HG03095 (cell line): Measurements from ENCODE around the gene CPNE8.
"Not testable (repeated sequence)": the region's sequence is repeated elsewhere in the genome, so short reads cannot be mapped to it uniquely, and the experiment has no call there.

Experiments
- ATAC-seq: cut with Tn5 transposase; IDR thresholded peaks from one replicate; pipeline ENCODE4 v1.9.1; 2021; ENCODE audit warnings: moderate library complexity; ENCODE audit not compliant: unreplicated experiment

The CPNE8 gene

DNA sequence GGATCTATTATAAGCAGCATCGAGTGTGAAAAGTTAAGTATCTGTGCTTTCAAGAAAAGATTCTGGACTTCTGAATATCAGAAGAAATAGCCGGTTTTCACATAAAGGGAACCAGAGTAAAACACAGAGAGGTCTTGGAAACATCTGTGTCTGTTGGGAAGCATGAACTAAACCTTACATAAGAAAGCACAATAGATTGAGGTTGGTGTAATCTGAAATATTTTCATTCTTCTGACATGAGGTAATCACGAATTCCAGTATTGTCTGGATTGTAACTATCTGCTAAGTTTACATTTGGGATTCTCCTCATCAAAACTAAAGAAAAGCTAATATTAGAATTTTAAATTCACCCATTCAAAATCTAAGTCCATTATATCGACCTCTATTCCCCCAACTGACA lies 161.3 kb downstream of the CPNE8 start:
- ATAC-seq = no peak

DNA sequence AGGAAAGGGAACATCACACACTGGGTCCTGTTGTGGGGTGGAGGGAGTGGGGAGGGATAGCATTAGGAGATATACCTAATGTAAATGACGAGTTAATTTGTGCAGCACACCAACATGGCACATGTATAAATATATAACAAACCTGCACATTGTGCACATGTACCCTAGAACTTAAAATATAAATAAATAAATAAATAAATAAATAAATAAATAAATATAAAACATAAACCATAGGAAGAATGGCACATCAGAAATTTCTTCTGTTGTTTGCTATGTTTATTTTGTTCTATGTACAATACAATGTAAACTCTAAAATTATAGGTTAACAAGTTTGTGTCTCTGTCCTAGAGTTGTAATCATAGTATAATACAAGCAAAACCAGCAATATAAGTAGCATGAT lies 162.9 kb downstream of the CPNE8 start:
- not testable (repeated sequence) for ATAC-seq

DNA sequence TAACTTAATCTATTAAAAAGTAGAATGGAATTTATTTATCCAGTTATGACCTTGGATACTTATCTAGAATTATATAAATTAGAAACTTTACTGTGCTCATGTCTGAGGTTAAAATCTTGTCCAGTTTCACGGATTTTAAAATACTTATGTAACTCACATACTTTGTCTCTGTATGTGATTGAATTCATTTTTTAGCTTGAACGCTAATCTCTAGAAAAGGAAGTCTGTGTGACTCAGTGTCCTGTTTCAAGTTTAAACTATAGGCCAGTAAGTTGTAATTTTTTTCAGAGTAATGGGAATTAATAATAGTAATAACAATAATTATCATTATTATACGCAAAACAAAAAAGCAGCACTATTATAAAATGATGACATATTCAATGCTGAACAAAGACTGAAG lies 168.6 kb downstream of the CPNE8 start:
- ATAC-seq = no peak

DNA sequence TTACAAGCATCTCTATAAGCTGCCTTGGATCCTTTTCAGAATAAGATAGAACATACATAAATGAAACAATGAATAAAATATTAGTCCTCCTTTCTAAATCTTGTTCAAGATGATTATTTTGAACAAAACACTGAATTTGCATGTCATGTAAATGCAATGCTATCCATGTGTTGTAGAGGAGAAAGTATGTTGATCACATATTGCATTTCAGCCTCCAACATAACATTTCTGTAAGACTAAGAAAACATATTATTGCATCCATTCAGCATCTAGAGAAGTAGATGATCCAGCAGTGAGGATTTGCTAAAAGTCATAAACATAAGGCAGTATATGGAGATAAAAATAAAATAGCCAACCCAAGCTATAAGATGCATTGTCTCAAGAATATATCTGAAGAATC lies 172.6 kb downstream of the CPNE8 start:
- no peak for ATAC-seq

DNA sequence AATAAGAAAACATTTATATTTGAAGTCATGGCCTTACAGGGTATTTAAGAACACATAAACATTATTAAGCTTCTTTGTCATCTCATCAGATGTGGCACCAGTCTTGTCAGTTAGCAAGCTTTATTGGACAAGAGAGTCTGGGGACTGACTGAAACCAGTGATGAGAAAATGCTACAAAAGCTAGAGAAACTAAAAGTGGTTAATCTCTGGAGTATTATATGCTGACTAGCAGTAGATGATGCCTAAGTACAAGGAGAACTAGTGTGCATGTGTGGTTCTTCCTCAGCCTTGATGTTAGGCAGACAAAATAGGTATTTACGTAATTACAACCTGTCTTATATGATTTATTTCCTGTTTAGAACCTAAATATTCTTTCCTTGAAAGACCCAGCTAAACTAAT lies 176.5 kb downstream of the CPNE8 start:
- no peak for ATAC-seq

DNA sequence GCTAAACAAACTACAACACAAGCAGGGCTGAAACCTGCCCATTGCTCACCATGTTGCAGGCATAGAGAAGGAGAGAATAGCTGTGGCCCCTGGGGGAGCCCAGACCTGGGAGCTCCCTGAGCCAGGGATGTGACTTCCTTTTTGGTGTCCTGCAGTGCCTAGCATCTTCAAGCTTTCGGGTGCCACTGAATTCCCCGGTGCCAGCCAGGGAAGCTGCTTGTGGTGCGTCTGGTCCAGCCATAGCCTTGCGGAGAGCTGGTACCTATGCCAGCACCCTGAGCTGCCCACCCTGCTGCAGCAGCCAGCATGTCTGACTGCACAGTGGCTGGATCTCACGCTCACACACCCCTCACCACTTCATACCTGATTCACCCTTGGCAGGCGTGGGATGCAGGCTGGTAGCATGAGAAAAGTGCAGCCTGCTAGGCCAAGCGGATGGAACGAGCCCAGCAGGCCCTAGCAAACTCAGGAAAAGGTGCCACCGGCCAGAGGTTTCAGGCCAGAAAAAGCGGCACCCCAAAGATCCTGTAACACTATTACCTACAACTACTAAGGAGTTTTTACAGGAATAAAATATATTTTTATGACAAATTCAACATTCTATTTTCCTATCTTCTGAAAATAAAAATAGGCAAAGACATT lies 183.7 kb downstream of the CPNE8 start:
- no peak for ATAC-seq

DNA sequence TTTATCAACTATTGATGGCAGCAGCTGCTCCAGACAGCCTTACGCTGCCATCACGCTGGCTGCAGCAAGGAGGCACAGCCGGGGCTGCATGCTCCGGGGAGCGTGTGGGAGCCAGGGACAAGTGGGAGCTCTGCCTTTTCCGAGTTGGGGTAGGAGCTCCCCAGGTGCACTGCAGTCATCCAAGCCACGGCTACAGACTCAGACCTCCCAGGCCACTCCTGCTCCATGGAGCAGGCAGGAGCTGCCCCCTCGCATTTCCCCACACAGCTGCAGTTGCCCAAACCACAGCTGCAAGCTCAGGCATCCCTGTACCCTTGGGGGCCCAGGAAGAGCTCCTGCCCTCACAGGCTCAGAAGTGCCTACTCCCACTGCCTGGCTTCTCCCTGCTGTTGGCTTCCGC lies 184.7 kb downstream of the CPNE8 start:
- no peak for ATAC-seq

DNA sequence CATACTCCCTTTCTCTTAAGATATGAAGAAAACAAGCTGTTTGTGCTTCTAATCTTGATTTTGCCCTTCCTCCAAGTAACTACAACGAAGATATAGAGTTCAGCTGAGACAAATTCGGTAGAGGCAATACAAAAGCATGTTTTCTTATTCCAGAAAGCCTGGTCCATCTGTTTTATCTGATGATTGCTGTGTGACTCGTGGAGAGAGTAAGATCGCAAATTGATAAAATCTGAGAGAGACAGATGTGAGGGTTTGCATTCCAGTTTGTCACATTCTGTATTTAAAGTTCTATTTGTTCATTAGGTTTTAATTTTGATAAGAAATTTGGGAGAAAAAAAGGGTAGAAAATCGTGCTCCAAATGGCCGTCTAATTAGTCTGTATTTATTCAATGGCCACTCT lies 192.1 kb downstream of the CPNE8 start:
- ATAC-seq = no peak

DNA sequence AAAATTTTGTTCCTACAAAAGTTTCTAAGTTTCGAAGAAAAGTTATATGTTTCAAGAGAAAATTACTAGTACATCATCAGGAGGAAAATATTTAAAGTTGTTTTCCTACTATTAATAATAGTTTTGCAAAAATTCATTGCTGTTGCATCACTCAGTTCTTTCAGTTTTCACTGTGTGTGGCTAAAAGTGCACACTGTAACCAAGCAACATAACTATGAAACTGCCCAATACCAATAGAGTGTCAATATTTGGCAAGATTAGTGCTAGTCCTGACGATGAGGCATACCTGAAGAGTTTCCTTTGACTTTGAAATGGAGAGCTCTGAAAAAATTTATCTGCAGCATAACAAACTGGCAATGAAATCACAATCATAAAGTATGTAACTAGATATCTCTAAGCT lies 194.3 kb downstream of the CPNE8 start:
- no peak for ATAC-seq

DNA sequence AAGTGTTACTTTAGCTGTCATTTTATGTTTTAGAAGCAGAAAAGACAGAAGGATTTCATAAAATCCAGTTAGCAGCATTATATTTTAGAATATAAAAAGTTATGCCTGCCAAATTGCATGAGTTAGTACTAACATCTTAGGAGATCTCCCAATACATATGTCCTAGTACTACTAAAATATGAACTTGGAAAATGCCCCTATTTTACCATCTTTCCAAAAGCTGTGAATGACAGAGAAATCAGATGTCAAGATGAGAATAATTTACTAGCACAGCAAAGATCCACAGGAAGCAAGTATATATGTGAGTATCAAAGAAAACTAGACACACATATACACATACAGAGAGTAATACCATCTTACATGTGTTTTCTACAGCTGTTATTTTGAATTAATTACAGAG lies 196.9 kb downstream of the CPNE8 start:
- no peak for ATAC-seq

DNA sequence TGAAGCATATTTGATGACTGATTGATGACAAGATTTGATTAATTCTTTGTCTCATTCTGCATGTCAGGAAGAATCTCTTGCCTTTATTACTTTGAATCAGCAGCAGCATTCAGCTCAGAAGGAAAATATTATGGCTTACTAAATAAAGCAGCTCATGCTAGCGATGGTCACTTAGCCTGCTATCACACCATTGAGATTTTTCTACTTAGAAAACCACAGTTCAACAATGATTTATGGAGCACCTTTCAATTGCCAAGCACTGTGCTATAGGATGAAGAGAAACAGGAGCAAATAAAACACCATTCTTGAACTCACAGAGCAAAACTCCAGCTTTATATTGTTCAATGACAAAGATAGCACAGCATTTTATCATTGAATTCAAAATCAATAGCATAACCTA lies 197.7 kb downstream of the CPNE8 start:
- no peak for ATAC-seq

DNA sequence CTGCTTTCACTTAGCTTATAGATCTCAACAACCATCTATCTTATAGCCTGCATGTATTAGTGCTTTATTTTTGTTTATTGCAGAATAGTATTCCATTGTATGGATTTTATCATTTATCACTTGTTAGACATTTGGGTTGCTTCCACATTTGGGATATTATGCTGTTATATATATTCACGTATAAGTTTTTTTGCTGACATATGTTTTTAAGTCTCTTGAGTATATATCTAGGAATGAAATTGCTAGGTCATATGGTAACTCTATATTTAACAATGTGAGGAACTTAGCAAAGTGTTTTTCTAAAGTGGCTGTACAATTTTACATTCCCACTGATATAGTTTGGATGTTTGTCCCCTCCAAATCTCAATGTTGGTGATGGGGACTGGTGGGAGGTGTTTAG lies 208.1 kb downstream of the CPNE8 start:
- no peak for ATAC-seq

DNA sequence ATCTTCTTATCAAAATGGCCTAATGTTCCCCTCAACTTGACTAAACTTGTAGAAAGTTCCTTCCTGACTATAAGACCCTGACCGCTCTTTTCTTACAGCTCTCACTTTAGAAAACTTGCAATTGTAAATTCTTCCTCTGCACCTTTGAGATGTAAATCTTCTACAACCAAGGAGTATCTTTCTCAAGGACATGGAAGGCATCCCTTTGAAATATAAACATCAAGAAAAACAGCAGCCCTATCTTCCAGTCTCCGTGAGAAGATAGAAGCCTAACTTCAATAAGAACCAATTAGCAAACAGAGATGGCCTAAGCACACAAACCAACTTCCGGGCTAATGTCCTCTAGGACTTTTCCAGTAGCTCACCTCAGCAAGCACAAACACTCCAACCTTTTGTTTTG lies 210.3 kb downstream of the CPNE8 start:
- ATAC-seq = no peak

DNA sequence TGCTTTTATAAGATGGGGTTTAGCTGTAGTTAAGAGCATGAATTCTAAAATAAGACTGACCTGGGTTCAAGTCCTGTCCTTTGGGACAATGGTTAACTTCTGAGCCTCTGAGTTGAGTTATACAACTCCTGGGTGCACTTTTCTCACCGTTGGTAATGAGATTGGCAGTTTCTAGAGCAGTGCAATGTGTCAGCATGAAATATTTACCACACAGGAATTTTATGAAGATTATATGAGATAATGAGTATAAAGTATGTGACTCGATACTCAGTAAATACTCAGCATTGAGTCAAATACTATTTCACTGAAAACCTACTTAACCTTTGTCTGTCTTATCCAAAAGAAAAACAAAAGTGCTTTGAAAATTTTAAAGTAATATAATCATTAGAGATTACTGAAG lies 214.2 kb downstream of the CPNE8 start:
- ATAC-seq = no peak

DNA sequence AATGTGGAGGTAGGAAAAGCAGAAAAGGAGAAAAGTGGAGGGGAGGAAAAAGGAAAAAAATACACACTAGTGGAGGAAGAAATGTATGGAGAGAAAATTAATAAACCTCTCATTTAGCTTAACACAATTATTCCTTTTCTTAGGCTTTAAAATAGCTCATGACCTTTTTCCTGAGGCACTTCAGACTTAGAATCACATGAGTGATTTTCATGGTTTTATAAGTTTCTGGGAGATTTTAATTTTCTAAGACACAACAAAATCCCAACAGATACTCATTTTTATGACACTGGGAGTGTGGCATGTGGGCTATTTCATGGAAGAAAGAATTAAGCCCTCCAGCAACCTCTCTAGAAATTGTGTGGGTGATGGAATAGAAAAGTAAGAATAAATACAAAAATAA lies 214.7 kb downstream of the CPNE8 start:
- no peak for ATAC-seq

DNA sequence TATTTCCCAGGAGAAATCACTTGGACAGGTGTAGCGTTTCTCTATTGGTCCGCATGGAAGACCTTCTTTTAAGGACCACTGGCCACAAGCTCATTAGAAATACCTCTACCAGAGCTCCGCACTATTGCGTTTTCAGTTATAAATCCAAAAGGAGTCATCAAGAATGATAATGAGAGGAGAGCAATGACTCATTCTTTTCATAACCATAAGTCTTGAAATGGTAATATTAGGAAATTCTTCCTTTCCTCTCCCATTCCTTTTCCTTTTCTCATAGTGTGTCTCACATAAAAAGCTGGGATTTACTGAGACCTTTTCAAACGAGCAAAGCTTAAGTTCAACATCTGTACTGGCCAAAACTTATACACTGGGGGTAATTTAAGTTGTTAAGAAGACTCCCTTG lies 215.7 kb downstream of the CPNE8 start:
- no peak for ATAC-seq

DNA sequence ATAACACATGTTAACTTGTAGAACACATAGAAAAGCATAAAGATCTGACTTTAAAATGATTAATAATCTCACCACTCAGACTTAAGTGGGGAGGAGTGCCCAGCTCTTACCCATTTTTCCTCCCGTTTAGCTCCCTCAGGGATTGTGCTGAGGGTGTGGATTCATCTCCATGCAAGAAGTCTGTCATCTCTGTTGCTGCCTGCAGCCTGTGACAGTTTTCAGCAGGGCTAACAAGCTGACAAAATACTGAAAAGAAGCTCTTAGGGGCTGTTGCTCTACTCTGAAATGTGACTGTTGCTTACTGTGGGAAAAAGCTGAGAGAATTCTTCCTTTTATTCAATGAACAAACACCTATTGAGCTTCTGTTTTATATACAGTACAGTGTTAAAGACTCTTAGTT lies 216.2 kb downstream of the CPNE8 start:
- no peak for ATAC-seq

DNA sequence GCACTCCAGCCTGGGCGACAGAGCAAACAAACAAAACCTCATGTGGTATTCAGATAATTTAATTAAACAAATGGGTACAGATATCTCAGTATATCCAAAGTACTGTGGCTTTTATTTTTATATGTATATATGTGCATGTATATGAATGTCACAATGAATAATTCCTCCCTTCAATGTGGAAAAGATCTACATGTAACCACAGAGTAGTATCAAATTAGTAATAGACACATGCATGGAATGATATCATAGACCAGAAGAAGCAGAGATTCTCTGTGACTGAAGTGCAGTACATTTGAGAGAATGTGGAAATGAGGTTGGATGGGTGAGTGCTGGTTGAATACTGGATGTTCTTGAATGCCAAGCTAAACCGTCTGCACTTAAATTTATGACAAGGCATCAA lies 222.9 kb downstream of the CPNE8 start:
- ATAC-seq = no peak

DNA sequence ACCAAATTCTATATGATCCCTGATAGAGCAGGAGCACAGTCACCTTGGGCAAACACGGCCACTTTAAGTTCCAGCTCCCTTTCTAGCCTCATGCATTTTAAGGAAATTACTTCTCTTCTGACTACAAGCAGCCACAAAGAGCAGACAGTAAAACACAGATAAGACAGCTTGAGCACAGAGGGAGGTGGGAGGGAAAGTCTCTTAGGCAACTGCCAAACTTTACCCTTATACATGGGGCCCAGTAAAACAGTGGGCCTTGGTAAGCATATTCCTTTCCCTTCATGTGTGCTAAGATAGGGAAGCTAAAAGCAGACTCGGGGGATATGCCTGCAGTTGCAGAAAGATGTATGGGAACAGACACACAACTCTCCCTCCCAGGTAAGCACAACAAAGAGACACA lies 235.9 kb downstream of the CPNE8 start:
- no peak for ATAC-seq

DNA sequence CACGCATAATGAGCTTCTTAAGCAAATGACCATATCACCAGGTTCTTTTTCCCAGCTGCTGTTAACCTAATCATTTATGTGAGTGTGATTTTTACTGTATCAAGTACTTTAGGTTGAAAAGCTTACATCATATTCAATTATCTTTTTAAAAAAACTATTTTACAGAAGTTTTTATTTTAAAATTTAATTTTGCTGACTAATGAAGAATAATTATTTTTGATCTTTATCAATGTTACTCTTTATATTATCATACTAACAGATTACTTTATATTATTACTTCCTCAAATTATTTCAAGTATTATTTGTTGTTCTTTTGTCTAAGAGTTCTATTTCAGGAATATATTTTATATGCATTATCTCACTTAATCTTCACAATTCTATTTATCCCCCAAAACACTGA lies 236.3 kb downstream of the CPNE8 start:
- ATAC-seq = no peak

DNA sequence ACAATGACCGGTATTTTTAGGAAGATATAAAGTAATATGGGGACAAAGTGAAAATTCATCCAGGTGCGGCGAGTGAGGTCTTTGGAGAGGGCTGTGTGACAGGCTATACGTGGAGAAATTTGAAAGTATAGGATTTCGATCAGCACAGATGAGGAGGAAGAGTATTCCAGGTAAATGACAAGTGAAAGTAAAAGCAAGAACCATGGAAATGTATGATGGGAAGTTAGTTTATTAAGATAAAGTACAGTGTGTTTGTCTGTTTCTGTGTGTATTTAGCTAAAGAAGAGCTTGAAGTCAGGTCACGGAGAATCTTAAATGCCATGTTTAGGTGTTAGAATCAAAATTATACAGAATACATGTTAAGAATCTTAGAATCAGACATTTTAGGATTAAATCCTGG lies 239.0 kb downstream of the CPNE8 start:
- no peak for ATAC-seq

DNA sequence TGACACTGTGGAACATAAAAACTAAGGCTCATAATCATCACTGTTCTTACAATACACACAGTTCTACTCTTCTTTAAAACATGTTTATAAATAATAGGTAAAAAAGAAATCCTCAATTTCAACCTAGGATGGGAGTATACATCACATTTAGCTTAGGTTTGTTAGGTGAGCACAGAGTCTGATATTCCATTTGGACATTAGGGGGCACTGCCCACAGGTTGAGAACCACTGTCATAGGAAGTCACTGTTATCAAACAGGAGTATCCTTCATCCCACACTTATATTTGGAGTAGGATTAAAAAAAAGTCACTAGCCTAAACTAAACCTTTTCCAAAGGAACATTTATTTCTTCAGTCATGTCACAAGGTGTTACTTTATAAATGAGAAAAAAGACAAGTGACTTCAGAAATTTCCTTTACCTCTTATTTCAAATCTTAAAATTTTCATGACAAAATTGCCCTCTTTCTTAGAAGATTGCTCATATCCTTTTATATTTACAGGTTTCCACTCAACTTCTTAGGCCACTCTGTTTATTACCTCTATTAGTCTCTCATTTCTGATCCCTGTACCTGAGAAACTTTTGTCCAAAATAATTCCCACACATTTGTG lies 240.6 kb downstream of the CPNE8 start:
- ATAC-seq = no peak

DNA sequence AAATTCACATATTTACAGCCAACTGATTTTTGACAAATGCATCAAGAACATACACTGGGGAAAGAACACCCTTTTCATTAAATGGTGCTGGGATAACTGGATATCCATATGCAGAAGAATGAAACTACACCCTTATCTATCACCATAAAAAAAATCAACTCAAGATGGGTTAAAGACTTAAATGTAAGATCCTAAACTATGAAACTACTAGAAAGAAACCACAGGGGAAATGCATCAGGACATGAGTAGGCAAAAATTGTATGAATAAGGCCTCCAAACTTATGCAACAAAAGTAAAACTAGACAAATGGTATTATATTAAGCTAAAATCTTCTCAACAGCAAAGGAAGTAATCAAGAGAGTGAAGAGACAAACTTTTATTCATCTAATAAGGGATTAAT lies 242.6 kb downstream of the CPNE8 start:
- ATAC-seq = no peak
